ENCODE measurements around the gene ALG1.
A peak's percentile ranks its signal among the peaks of the same experiment; 100 is the strongest.
"Not testable (repeated sequence)": the region's sequence is repeated elsewhere in the genome, so short reads cannot be mapped to it uniquely, and the experiment has no call there.

The ALG1 gene

GRCh38 chr16:5071681-5072333, at the start of gene ALG1:
TSS of gene ALG1 (plus strand) at chr16:5071843. CDS start at chr16:5071850, 7 bp downstream.
- DNase-seq: peak; percentile 93

- DNase-seq: no peak
Measured at GRCh38 chr16:5022521-5022920, 49.1 kb upstream of the ALG1 start.

GRCh38 chr16:5024632-5025031, 47.0 kb upstream of the ALG1 start:
- no peak for DNase-seq

- peak; percentile 72 for DNase-seq
Measured at GRCh38 chr16:5025171-5025632, 46.4 kb upstream of the ALG1 start.

GRCh38 chr16:5026664-5027063, 45.0 kb upstream of the ALG1 start:
- no peak for DNase-seq

- DNase-seq: no peak
Measured at GRCh38 chr16:5027086-5027485, 44.6 kb upstream of the ALG1 start.

- no peak for DNase-seq
Measured at GRCh38 chr16:5027575-5028235, 43.9 kb upstream of the ALG1 start.

GRCh38 chr16:5028950-5029475, 42.6 kb upstream of the ALG1 start:
- DNase-seq: no peak

GRCh38 chr16:5030251-5030870, 41.3 kb upstream of the ALG1 start:
- no peak for DNase-seq

- DNase-seq: no peak
Measured at GRCh38 chr16:5031601-5032000, 40.0 kb upstream of the ALG1 start.

GRCh38 chr16:5032748-5033167, 38.9 kb upstream of the ALG1 start:
- no peak for DNase-seq

- peak; percentile 91 for DNase-seq
Measured at GRCh38 chr16:5033256-5034166, 38.1 kb upstream of the ALG1 start, which contains the start of gene NAGPA. TSS of gene NAGPA (minus strand) at chr16:5033935. CDS start at chr16:5033914, 21 bp downstream.

- DNase-seq: no peak
Measured at GRCh38 chr16:5034167-5034523, 37.5 kb upstream of the ALG1 start.

- DNase-seq: no peak
Measured at GRCh38 chr16:5035909-5036227, 35.8 kb upstream of the ALG1 start.

GRCh38 chr16:5036228-5037156, 35.2 kb upstream of the ALG1 start:
- DNase-seq: no peak

- no peak for DNase-seq
Measured at GRCh38 chr16:5040451-5040850, 31.2 kb upstream of the ALG1 start.

- DNase-seq: peak; percentile 76
Measured at GRCh38 chr16:5041600-5042133, 30.0 kb upstream of the ALG1 start.

GRCh38 chr16:5042574-5043171, 29.0 kb upstream of the ALG1 start:
- DNase-seq: peak; percentile 57

- DNase-seq: peak; percentile 43
Measured at GRCh38 chr16:5044011-5044540, 27.6 kb upstream of the ALG1 start.

- not testable (repeated sequence) for DNase-seq
Measured at GRCh38 chr16:5044581-5044980, 27.1 kb upstream of the ALG1 start.

Data from islet precursor cell (in vitro differentiated cells).